Measurements from ENCODE around the gene REL. TPM values are rescaled to one million over a fixed set of nuclear protein-coding genes. Genes with fewer than 3 reads are reported as not detected.
"Not testable (repeated sequence)": the region's sequence is repeated elsewhere in the genome, so short reads cannot be mapped to it uniquely, and the experiment has no call there.

REL gene
- total and polyA plus RNA-seq, 5 experiments from 2014 or later, result 12.5 to 28.8 (median 20.0) TPM

GRCh38 chr2:60872510-60872928 lies 8.9 kb upstream of the REL start:
- H3K4me1 Mint-ChIP-seq, result peaks cover 5 to 29% (median 10%) of the 10 kb centered on the region in 4 donors
- POLR2A ChIA-PET, result no interaction called here
- no peak overlapping the region for H3K4me3 Mint-ChIP-seq
- peaks cover 4 to 10% (median 7%) of the 10 kb centered on the region in 9 donors for H3K9me3 Mint-ChIP-seq
- ATAC-seq (no peak), DNase-seq (no peak)
- H3K27ac Mint-ChIP-seq, result peak overlapping the region in 1 of 10 donors; percentile 34
- peaks cover 0 to 6% (median 4%) of the 10 kb centered on the region in 3 donors for H3K36me3 Mint-ChIP-seq
- H3K27me3 Mint-ChIP-seq, result no peaks in the 10 kb centered on the region

- peaks cover 0 to 21% (median 3%) of the 10 kb centered on the region in 4 donors for H3K4me1 Mint-ChIP-seq
- POLR2A ChIA-PET, result interaction anchor here (0.6 kb wide), 2 partner anchors 9 to 756 kb away, joined by 3 read pairs; no protein-coding TSS in a partner anchor
- no peak for DNase-seq
- H3K36me3 Mint-ChIP-seq, result no peaks in the 10 kb centered on the region
- peaks cover 0 to 6% (median 0%) of the 10 kb centered on the region in 9 donors for H3K9me3 Mint-ChIP-seq
- H3K4me3 Mint-ChIP-seq, result no peak overlapping the region
- H3K27ac Mint-ChIP-seq, result no peak overlapping the region
- no peak for ATAC-seq
- no peaks in the 10 kb centered on the region for H3K27me3 Mint-ChIP-seq
Measured at GRCh38 chr2:60873381-60873780, 8.0 kb upstream of the REL start.

GRCh38 chr2:60875520-60875919 lies 5.9 kb upstream of the REL start:
- Mint-ChIP-seq H3K4me3 (no peak overlapping the region), H3K27ac (peak overlapping the region in 2 of 10 donors; percentile 23 to 44), H3K36me3 (no peaks in the 10 kb centered on the region), H3K9me3 (peaks cover 0 to 3% (median 0%) of the 10 kb centered on the region in 9 donors), H3K27me3 (no peaks in the 10 kb centered on the region), H3K4me1 (peaks cover 0 to 23% (median 8%) of the 10 kb centered on the region in 4 donors)
- ATAC-seq, result no peak
- POLR2A ChIA-PET, result no interaction called here
- DNase-seq, result no peak

GRCh38 chr2:60880643-60881046 lies 729 bp upstream of the REL start:
- Mint-ChIP-seq H3K4me3 (peak overlapping the region; percentile 83 to 96 (median 94)), H3K36me3 (no peaks in the 10 kb centered on the region), H3K27ac (peak overlapping the region; percentile 92 to 100 (median 98)), H3K4me1 (peaks cover 14 to 34% (median 26%) of the 10 kb centered on the region in 4 donors), H3K9me3 (peaks cover 0 to under 1% (median 0%) of the 10 kb centered on the region in 9 donors), H3K27me3 (no peaks in the 10 kb centered on the region)
- POLR2A ChIA-PET, result interaction anchor here (1.5 to 4.7 kb wide), 7 partner anchors 12 to 658 kb away, joined by 3 to 74 read pairs (median 9); partner anchors contain the start of genes PAPOLG and XPO1
- DNase-seq, result no peak
- no peak for ATAC-seq

- ATAC-seq, result no peak
- Mint-ChIP-seq H3K9me3 (no peaks in the 10 kb centered on the region), H3K36me3 (peaks cover 0 to 3% (median 0%) of the 10 kb centered on the region in 3 donors), H3K27ac (peak overlapping the region; percentile 89 to 100 (median 98)), H3K27me3 (no peaks in the 10 kb centered on the region), H3K4me1 (peaks cover 22 to 51% (median 43%) of the 10 kb centered on the region in 4 donors), H3K4me3 (peak overlapping the region; percentile 90 to 99 (median 96))
- peak in 5 of 10 donors; percentile 11 to 38 (median 28) for DNase-seq
- POLR2A ChIA-PET, result interaction anchor here (0.9 to 4.7 kb wide), 8 partner anchors 10 to 655 kb away, joined by 3 to 74 read pairs (median 8); partner anchors contain the start of gene XPO1
Measured at GRCh38 chr2:60882971-60883753, 1.8 kb downstream of the REL start.

- DNase-seq (no peak), ATAC-seq (no peak)
- Mint-ChIP-seq H3K27me3 (no peaks in the 10 kb centered on the region), H3K27ac (peak overlapping the region in 7 of 10 donors; percentile 89 to 100 (median 98)), H3K9me3 (no peaks in the 10 kb centered on the region), H3K4me1 (peaks cover 24 to 58% (median 48%) of the 10 kb centered on the region in 4 donors), H3K4me3 (peak overlapping the region; percentile 71 to 99 (median 95)), H3K36me3 (peaks cover 0 to 3% (median 0%) of the 10 kb centered on the region in 3 donors)
- POLR2A ChIA-PET, result interaction anchor here (1.6 kb wide), 1 partner anchor 64 kb away, joined by 4 read pairs; no protein-coding TSS in a partner anchor
Measured at GRCh38 chr2:60883896-60884295, 2.5 kb downstream of the REL start.

GRCh38 chr2:60884800-60885199 lies 3.4 kb downstream of the REL start:
- POLR2A ChIA-PET, result no interaction called here
- peaks cover 29 to 65% (median 53%) of the 10 kb centered on the region in 4 donors for H3K4me1 Mint-ChIP-seq
- H3K9me3 Mint-ChIP-seq, result no peaks in the 10 kb centered on the region
- DNase-seq (no peak), ATAC-seq (no peak)
- no peaks in the 10 kb centered on the region for H3K27me3 Mint-ChIP-seq
- peaks cover 0 to 9% (median 0%) of the 10 kb centered on the region in 3 donors for H3K36me3 Mint-ChIP-seq
- H3K27ac Mint-ChIP-seq, result peak overlapping the region in 9 of 10 donors; percentile 24 to 92 (median 64)
- peak overlapping the region; percentile 38 to 98 (median 69) for H3K4me3 Mint-ChIP-seq

- Mint-ChIP-seq H3K4me3 (peak overlapping the region in 9 of 10 donors; percentile 46 to 98 (median 71)), H3K27ac (peak overlapping the region in 6 of 10 donors; percentile 42 to 92 (median 68)), H3K27me3 (no peaks in the 10 kb centered on the region), H3K9me3 (peaks cover 0 to 2% (median 0%) of the 10 kb centered on the region in 9 donors), H3K4me1 (peaks cover 35 to 65% (median 58%) of the 10 kb centered on the region in 4 donors), H3K36me3 (peaks cover 0 to 13% (median 2%) of the 10 kb centered on the region in 3 donors)
- POLR2A ChIA-PET, result no interaction called here
- ATAC-seq (no peak), DNase-seq (no peak)
Measured at GRCh38 chr2:60885683-60886082, 4.3 kb downstream of the REL start.

- peaks cover 0 to 2% (median 0%) of the 10 kb centered on the region in 9 donors for H3K9me3 Mint-ChIP-seq
- H3K4me1 Mint-ChIP-seq, result peaks cover 38 to 77% (median 70%) of the 10 kb centered on the region in 4 donors
- DNase-seq, result no peak
- H3K27me3 Mint-ChIP-seq, result no peaks in the 10 kb centered on the region
- no peak for ATAC-seq
- H3K36me3 Mint-ChIP-seq, result peaks cover 0 to 22% (median 7%) of the 10 kb centered on the region in 3 donors
- peak overlapping the region in 3 of 10 donors; percentile 3 to 41 (median 29) for H3K27ac Mint-ChIP-seq
- H3K4me3 Mint-ChIP-seq, result peak overlapping the region in 7 of 10 donors; percentile 15 to 46 (median 27)
- POLR2A ChIA-PET, result interaction anchor here (0.7 kb wide), 1 partner anchor 18 kb away, joined by 3 read pairs; no protein-coding TSS in a partner anchor
Measured at GRCh38 chr2:60886991-60887390, 5.6 kb downstream of the REL start.

- H3K27ac Mint-ChIP-seq, result peak overlapping the region in 5 of 10 donors; percentile 16 to 66 (median 42)
- DNase-seq (no peak), ATAC-seq (no peak)
- H3K4me3 Mint-ChIP-seq, result peak overlapping the region in 1 of 10 donors; percentile 26
- peaks cover 0 to 2% (median 0%) of the 10 kb centered on the region in 9 donors for H3K9me3 Mint-ChIP-seq
- POLR2A ChIA-PET, result no interaction called here
- H3K27me3 Mint-ChIP-seq, result no peaks in the 10 kb centered on the region
- peaks cover 0 to 34% (median 11%) of the 10 kb centered on the region in 3 donors for H3K36me3 Mint-ChIP-seq
- H3K4me1 Mint-ChIP-seq, result peaks cover 33 to 77% (median 64%) of the 10 kb centered on the region in 4 donors
Measured at GRCh38 chr2:60888853-60889252, 7.5 kb downstream of the REL start.

- H3K9me3 Mint-ChIP-seq, ATAC-seq, DNase-seq, H3K27me3 Mint-ChIP-seq: not testable (repeated sequence)
- Mint-ChIP-seq H3K27ac (peak overlapping the region in 1 of 10 donors; percentile 66), H3K4me1 (peaks cover 31 to 72% (median 61%) of the 10 kb centered on the region in 4 donors), H3K4me3 (peak overlapping the region in 2 of 10 donors; percentile 15 to 51), H3K36me3 (peaks cover 4 to 42% (median 14%) of the 10 kb centered on the region in 3 donors)
- POLR2A ChIA-PET, result interaction anchor here (0.6 kb wide), 1 partner anchor 37 kb away, joined by 4 read pairs; no protein-coding TSS in a partner anchor
Measured at GRCh38 chr2:60889581-60890392, 8.4 kb downstream of the REL start.

GRCh38 chr2:60890393-60890707 lies 9.0 kb downstream of the REL start:
- Mint-ChIP-seq H3K27ac (peak overlapping the region in 1 of 10 donors; percentile 11), H3K9me3 (peaks cover 0 to 2% (median 0%) of the 10 kb centered on the region in 9 donors), H3K4me3 (peak overlapping the region in 1 of 10 donors; percentile 5), H3K27me3 (no peaks in the 10 kb centered on the region), H3K4me1 (peaks cover 28 to 67% (median 55%) of the 10 kb centered on the region in 4 donors), H3K36me3 (peaks cover 4 to 48% (median 14%) of the 10 kb centered on the region in 3 donors)
- POLR2A ChIA-PET, result no interaction called here
- ATAC-seq (no peak), DNase-seq (no peak)

Measured in naive thymus-derived CD8-positive, alpha-beta T cell (primary cell).